H1 (cell line): ENCODE measurements around the gene ACOT7. TPM values are rescaled to one million over a fixed set of nuclear protein-coding genes. Genes with fewer than 3 reads are reported as not detected.

Experiments used
- CREB1 ChIP-seq: IDR thresholded peaks from 2 replicates; pipeline ENCODE4 v1.6.1; 2012; ENCODE audit warnings: inconsistent platforms
- KDM1A ChIP-seq: fragments of 200-600, 300-600 bp; sonication (generic); IDR thresholded peaks from 2 replicates; pipeline ENCODE4 v1.7.1; 2016; ENCODE audit warnings: mild to moderate bottlenecking, low read length, borderline replicate concordance
- TBP ChIP-seq: IDR thresholded peaks from 2 replicates; pipeline ENCODE4 v1.6.1; 2011; ENCODE audit warnings: low read depth, low read length, improper control_type of control experiment
- polyA plus RNA-seq, 7 experiments: library from polyadenylated mRNA; depleted of rRNA in 3 of 7; stranded (reverse) in 5 of 7; unstranded in 2 of 7; fragments of >200 nt in 5 of 7; fragments of 200-250 nt in 2 of 7; gene quantifications; 1 replicate in 5 of 7; 2 replicates in 1 of 7; 4 replicates in 1 of 7; pipeline versions ENCODE4 v1.2.1 to v1.2.3, GENCODE V29; 2011 to 2013; ENCODE audit warnings: missing spikeins in 2 of 7, mixed read lengths in 2 of 7
- total RNA-seq: library from RNA; stranded (reverse); fragmentation: NEBNext Ultra II Directional; extraction: Animal tissue kit (Norgen Biotek cat#: 25700); gene quantifications from 2 replicates; pipeline ENCODE4 v1.2.1, GENCODE V29; 2021

The ACOT7 gene
- total and polyA plus RNA-seq, 2 of the 8 experiments (the other 6 are each of a cell fraction or from before 2014, with no cell fraction given) = 151 to 214 TPM

GRCh38 chr1:6329851-6330250 is 63.7 kb downstream of the ACOT7 start (continued):
- TF ChIP-seq CREB1 = no peak
- TF ChIP-seq TBP = no peak
- TF ChIP-seq KDM1A = no peak
